Right ventricle myocardium inferior (tissue), 1 donor: Measurements from ENCODE around the gene GTF2E1. TPM values are rescaled to one million over a fixed set of nuclear protein-coding genes. Genes with fewer than 3 reads are reported as not detected.

ENCODE experiments used
- total RNA-seq: library from RNA; stranded (reverse); fragmentation: NEBNext Ultra II Directional; extraction: Animal tissue kit (Norgen Biotek cat#: 25700); gene quantifications from one replicate; pipeline ENCODE4 v1.2.1, GENCODE V29; 2021
- donor health status: DM: no; HTN: yes; CAD: no; lungs with severe emphysema.

GTF2E1 gene
- total RNA-seq, 1 donor from 2014 or later, result 15.0 TPM

Other genes starting within 250 kb of the GTF2E1 start
- gene NDUFB4, start 146.4 kb upstream of the GTF2E1 start, total RNA-seq, result 629 TPM
- not detected for gene HGD, start 60.5 kb upstream of the GTF2E1 start, total RNA-seq
- gene RABL3, start 228 bp upstream of the GTF2E1 start, total RNA-seq, result 18.2 TPM
- gene STXBP5L, start 165.5 kb downstream of the GTF2E1 start, total RNA-seq, result not detected